ENCODE measurements around the gene PPM1E.

PPM1E gene

GRCh38 chr17:58974354-58974753, 218.7 kb downstream of the PPM1E start:
- Mint-ChIP-seq H3K36me3 (ENCODE audit: low read depth) (no peaks in the 10 kb centered on the region), H3K27ac (no peak overlapping the region), H3K27me3 (ENCODE audit: low read depth) (no peaks in the 10 kb centered on the region), H3K4me1 (peaks cover 11% of the 10 kb centered on the region), H3K9me3 (no peaks in the 10 kb centered on the region), H3K4me3 (no peak overlapping the region)
- TF ChIP-seq, protein P1, sequence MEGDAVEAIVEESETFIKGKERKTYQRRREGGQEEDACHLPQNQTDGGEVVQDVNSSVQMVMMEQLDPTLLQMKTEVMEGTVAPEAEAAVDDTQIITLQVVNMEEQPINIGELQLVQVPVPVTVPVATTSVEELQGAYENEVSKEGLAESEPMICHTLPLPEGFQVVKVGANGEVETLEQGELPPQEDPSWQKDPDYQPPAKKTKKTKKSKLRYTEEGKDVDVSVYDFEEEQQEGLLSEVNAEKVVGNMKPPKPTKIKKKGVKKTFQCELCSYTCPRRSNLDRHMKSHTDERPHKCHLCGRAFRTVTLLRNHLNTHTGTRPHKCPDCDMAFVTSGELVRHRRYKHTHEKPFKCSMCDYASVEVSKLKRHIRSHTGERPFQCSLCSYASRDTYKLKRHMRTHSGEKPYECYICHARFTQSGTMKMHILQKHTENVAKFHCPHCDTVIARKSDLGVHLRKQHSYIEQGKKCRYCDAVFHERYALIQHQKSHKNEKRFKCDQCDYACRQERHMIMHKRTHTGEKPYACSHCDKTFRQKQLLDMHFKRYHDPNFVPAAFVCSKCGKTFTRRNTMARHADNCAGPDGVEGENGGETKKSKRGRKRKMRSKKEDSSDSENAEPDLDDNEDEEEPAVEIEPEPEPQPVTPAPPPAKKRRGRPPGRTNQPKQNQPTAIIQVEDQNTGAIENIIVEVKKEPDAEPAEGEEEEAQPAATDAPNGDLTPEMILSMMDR (IDR thresholded peaks at IDR 0.05; ENCODE audit: unreplicated experiment in 3 of 3) = no peak

- H3K4me1 Mint-ChIP-seq = peaks cover 6% of the 10 kb centered on the region
- peaks cover 3% of the 10 kb centered on the region for H3K27me3 Mint-ChIP-seq (ENCODE audit: low read depth)
- TF ChIP-seq, protein P1 (IDR thresholded peaks at IDR 0.05; ENCODE audit: unreplicated experiment in 3 of 3) = no peak
- H3K4me3 Mint-ChIP-seq = no peak overlapping the region
- no peaks in the 10 kb centered on the region for H3K9me3 Mint-ChIP-seq
- H3K27ac Mint-ChIP-seq = no peak overlapping the region
- no peaks in the 10 kb centered on the region for H3K36me3 Mint-ChIP-seq (ENCODE audit: low read depth)
These were observed 220.9 kb downstream of the PPM1E start for GRCh38 chr17:58976541-58976940.

GRCh38 chr17:58980706-58981481, 225.2 kb downstream of the PPM1E start:
- TF ChIP-seq, protein P1 (IDR thresholded peaks at IDR 0.05; ENCODE audit: unreplicated experiment in 3 of 3) = no peak
- peaks cover 2% of the 10 kb centered on the region for H3K4me1 Mint-ChIP-seq

GRCh38 chr17:58982626-58983025, 227.0 kb downstream of the PPM1E start:
- TF ChIP-seq, protein P1 (IDR thresholded peaks at IDR 0.05; ENCODE audit: unreplicated experiment in 3 of 3) = no peak
- peaks cover 3% of the 10 kb centered on the region for H3K36me3 Mint-ChIP-seq (ENCODE audit: low read depth)
- peaks cover 3% of the 10 kb centered on the region for H3K27me3 Mint-ChIP-seq (ENCODE audit: low read depth)
- no peaks in the 10 kb centered on the region for H3K4me1 Mint-ChIP-seq
- no peak overlapping the region for H3K4me3 Mint-ChIP-seq
- no peaks in the 10 kb centered on the region for H3K9me3 Mint-ChIP-seq
- no peak overlapping the region for H3K27ac Mint-ChIP-seq

More at GRCh38 chr17:58980706-58981481, 225.2 kb downstream of the PPM1E start:
- H3K36me3 Mint-ChIP-seq (ENCODE audit: low read depth) = no peaks in the 10 kb centered on the region
- H3K27me3 Mint-ChIP-seq (ENCODE audit: low read depth) = peaks cover 3% of the 10 kb centered on the region
- H3K9me3 Mint-ChIP-seq = no peaks in the 10 kb centered on the region
- no peak overlapping the region for H3K4me3 Mint-ChIP-seq
- H3K27ac Mint-ChIP-seq = no peak overlapping the region

DNA sequence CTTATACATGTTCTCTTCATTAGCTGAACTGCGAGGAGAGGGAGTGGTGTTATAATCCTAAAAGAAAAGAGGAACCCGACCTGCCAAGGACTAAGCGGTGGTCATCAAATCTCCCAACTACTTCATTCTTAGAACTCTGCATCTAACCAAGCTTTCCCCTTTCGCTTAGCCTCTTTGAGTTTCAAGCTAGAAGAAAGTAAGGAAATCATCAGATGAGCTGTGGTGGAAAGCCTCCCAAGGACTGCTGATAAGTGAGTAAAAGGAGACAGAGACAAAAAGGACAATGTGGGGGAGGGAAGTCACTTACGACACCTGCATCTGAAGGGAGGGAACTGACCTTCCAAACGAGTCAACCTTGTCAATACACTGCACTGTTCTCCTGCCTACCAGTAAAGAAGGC, 229.7 kb downstream of the PPM1E start:
- no peaks in the 10 kb centered on the region for H3K27me3 Mint-ChIP-seq (ENCODE audit: low read depth)
- peaks cover 6% of the 10 kb centered on the region for H3K9me3 Mint-ChIP-seq
- no peak overlapping the region for H3K27ac Mint-ChIP-seq
- TF ChIP-seq, protein P1 (IDR thresholded peaks at IDR 0.05; ENCODE audit: unreplicated experiment in 3 of 3) = no peak
- H3K36me3 Mint-ChIP-seq (ENCODE audit: low read depth) = peaks cover 7% of the 10 kb centered on the region
- H3K4me1 Mint-ChIP-seq = no peaks in the 10 kb centered on the region
- no peak overlapping the region for H3K4me3 Mint-ChIP-seq

DNA sequence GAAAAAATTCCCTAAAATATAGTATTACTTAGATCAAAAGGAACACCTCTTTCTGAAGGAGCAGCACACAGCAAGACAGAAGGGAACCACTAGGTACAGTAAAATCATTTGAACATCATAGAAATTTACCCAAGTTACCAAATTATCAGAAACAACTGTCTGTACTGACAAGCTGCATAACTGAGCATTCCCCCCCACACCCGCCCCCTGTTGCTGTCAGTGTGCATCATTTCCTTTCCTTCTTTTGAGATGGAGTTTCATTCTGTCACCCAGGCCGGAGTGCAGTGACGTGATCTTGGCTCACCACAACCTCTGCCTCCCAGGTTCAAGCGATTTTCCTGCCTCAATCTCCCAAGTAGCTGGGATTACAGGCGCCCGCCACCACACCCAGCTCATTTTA, 230.3 kb downstream of the PPM1E start:
- Mint-ChIP-seq H3K9me3 (peaks cover 6% of the 10 kb centered on the region), H3K4me1 (no peaks in the 10 kb centered on the region), H3K27me3 (ENCODE audit: low read depth) (no peaks in the 10 kb centered on the region), H3K4me3 (no peak overlapping the region), H3K27ac (no peak overlapping the region), H3K36me3 (ENCODE audit: low read depth) (peaks cover 7% of the 10 kb centered on the region)
- TF ChIP-seq, protein P1 (IDR thresholded peaks at IDR 0.05; ENCODE audit: unreplicated experiment in 3 of 3) = no peak
